GM12892 (cell line): ENCODE results near the gene HES6.

Source experiments
- POLR2A ChIP-seq: IDR thresholded peaks from 2 replicates; pipeline ENCODE4 v1.6.1; 2011; ENCODE audit warnings: low read depth, low read length, control low read depth
- TAF1 ChIP-seq: IDR thresholded peaks from 2 replicates; pipeline ENCODE4 v1.6.1; 2011; ENCODE audit warnings: low read depth, mild to moderate bottlenecking, control low read depth, low read length, borderline replicate concordance

GRCh38 chr2:238289574-238289973 lies 49.7 kb upstream of the HES6 start:
- no peak for TF ChIP-seq POLR2A
- TF ChIP-seq TAF1: no peak
